Activated T-cell treated with anti-CD3 and anti-CD28 coated beads for 48 hours (primary cell): ENCODE results near the gene TBX2.
"Not testable (repeated sequence)": the region's sequence is repeated elsewhere in the genome, so short reads cannot be mapped to it uniquely, and the experiment has no call there.

Experiments
- DNase-seq: peaks from one replicate; pipeline ENCODE4 v3.0.0-alpha.2; 2020; ENCODE audit warnings: low read depth

The TBX2 gene

DNA sequence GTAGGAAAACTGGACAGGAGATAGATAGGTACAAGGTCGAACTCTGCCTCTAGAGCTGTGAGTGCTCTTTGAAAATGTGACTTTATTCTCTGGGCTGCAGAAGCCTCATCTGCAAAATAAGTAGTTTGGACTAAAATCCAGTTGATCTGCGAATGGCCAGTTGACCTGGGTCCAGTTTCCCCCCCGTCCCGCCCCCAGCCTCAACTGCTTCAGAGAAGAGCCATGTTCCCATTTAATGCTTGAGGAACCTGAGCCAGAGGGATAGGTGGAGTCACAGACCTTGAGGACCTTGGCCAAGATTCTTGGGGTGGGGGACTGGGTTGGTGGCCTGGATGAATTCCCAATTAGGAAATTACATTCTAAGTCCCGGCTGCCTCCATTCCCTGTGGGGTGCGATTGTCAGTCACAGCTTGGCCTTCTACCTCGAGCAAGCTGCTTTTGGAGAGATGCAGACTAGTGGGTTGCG lies 14.1 kb downstream of the TBX2 start:
- DNase-seq, result no peak

DNA sequence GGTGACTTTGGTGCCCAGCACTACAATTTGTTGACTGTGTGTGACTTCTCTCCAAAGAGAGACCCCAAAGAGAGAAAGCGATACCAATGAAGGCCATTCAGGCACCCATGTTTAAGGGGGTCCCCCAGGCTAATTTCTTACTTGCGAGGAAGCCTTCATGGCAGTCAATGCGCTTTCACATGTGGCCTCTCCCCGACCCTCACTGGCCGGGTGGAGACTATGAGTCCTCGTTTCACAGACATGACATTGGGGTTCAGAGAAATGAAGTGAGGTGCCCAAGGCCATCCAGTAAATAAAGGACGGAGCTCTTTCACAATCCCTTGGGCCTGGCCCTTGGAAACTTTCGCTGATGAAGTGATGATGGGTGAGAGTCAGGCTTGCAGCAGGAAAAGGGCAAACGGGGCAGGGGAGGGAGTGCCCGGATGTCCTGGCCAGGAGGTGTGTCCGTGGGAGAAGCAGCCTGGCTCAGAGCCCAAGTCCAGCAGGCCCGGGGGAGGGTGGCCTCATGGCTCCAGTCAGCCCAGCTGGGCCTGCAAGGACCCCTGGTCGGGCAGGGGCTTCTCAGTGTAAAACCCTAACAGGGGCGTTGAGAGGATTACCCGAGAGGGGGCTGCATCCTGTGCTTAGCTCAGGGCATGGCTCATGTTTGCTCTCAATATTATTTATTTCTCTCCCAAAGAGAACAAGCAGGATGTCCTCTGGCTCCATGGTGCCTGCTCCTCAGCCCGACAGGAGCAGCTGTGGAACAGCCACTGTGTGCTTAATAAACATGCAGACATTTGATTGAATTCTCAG lies 14.7 kb downstream of the TBX2 start:
- DNase-seq, result no peak

DNA sequence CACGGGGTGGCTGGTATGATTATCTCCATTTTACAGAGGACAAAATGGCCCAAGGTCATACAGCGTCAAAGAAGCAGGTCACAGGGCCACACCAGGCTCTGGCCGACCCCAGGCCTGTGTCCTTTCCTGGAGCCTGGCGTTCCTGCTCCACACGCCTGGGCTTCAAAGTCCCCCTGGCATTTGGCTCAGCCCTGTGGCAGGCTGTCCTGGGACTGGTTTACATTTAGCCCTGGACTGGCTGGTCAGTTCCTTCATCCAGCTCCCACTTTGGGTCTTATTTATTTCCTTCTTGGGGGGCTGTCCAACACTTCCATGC lies 15.3 kb downstream of the TBX2 start:
- no peak for DNase-seq

DNA sequence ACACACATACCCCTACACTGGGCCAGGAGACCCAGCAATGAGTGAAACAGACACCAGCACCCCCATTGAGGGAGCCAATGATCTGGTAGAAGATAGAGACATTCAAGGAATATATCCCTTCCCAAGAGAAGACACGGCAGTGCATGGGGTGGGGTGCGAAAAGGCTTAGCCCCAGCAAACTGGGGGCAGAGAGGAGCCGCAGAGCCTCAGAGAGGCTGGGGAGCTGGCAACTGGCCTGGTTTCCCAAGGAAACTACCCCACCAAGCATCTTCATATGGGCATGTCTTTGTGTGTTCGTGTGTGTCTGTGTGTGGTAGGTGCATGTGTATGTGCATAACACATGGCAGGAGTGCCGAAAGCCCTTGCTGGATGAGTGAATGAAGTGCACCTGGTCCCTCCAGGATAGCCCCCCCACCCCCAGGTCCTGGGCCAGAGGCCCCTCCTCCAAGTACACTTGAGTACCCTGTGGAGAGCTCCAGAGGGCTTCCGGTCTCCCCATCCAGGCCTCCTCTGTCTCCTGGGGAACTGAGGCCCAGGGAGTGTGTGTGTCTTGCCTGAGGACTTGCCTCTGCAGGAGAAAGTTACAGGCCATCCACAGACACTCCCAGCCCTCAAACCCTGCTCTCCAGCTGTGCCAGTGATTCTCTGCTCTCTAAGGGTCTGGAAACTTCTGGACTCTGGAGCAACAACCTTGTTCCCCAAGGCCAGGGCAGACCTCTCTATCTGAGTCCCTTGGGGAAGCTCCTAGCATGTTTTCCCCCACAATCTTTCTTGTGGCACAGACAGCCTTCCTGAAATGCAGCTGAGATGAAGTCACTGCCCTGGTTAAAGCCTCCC lies 15.9 kb downstream of the TBX2 start:
- DNase-seq, result no peak

DNA sequence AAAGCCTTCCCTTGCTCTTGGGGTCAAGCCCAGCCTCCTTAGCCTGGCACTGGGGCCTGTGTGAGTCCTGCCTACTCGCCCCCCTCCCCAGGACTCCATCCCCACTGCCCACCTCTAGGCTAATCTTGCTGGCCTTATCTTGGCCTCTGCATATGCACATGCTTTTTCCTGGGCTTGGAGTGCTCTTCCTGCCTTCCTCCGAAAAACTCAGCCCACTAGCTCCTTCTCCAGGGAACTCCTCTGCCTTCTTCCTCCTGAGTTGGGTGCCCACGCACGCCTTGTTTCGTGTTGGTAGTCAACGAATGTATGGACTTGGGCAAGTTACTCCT lies 16.5 kb downstream of the TBX2 start:
- DNase-seq, result no peak

DNA sequence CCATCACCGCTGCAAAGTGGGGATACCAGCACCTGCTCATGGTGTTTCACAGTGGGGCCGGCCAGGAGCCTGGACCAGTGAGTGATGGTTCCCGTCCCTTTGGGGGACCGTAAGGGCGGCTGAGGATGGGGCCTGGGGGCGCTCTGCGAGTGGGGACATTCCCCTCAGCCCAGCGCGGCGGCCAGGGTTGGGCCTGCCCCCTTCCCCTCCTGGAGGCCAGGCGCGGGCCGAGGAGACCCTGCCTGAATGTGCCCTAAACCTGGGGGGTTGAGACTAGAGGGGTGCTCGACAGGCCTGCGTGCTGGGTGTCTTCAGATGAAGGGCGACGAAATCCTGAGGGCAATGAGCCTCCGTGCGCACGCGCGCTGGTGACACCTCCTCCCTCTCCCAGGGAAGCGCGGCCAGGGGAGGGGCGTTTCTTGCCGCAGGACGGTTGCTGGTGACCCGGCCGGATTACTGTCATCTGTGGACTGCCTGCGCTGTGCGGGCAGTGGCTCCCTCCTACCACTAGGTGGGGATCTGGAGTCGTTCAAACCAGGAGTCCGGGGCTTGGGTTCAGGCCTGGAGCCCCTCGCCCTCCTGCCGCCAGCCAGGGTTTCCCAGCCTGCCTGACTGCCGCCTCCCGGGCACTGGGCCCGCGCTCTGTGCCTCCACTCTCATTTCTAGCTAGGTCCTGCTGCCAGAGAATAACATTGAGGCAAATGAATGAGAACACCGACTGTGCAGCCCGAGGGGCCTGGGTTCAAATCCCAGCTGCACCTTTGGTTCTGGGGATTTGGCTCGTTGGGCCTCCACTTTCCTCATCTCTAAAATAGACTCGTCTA lies 17.1 kb downstream of the TBX2 start:
- peak; percentile 59 for DNase-seq

DNA sequence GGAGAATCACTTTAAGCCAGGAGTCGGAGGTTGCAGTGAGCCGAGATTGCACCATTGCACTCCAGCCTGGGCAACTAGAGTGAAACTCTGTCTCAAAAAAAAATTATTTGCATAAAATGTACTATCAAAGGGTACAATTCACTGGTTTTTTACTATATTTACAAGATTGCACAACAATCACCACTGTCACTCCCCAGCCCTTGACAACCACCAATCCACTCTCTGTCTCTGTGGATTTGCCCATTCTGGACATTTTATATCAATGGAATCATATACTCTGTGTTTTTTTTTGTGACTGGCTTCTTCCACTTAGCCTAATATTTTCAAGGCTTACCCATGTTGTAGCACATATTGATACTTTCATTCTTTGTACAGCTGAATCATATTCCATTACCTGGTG lies 18.8 kb downstream of the TBX2 start:
- DNase-seq, result no peak

DNA sequence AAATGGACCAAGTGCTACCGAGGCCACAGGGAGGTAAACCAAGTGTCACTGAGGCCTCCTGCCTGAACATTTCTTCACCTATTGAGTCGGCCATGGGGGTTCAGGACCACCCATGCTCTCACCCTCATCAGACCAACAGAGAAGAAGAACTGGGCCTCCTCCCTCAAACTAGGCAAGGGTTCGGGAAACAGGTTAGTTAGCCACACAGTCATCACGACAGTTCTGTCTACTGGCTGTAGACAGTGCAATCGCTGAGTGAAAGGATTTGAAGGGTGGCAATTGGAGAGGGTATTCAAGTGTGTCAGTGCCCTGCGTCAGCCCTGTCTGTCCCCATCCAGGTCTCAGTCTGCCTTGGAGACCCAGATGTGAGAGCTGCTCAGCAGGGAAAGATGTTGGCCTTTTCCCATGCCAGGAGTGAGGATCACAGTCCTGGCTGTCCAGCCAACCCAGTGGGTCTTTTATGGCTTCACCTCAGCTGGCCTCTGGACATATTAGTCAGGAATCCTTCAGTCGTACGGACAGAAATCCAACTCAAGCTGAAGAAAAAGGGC lies 19.9 kb downstream of the TBX2 start:
- no peak for DNase-seq

DNA sequence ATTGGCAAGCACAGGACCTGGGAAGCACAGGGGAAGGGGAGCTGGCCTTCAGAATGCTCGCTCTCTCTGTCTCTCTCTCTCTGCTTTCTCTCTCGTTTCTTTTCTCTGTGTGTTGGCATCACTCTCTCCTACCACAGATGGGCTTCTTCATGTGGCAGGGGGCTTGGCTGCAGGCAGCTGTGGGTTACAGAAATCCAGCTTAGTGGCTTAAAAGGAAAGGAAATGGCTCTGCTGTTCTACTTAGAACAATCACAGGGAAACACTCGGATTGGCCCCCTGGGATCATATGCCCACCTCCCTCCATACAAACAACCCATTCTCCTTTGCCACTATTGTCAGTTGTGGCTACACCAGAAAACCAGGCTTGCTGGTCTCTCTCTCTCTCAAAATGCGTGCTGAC lies 20.4 kb downstream of the TBX2 start:
- no peak for DNase-seq

DNA sequence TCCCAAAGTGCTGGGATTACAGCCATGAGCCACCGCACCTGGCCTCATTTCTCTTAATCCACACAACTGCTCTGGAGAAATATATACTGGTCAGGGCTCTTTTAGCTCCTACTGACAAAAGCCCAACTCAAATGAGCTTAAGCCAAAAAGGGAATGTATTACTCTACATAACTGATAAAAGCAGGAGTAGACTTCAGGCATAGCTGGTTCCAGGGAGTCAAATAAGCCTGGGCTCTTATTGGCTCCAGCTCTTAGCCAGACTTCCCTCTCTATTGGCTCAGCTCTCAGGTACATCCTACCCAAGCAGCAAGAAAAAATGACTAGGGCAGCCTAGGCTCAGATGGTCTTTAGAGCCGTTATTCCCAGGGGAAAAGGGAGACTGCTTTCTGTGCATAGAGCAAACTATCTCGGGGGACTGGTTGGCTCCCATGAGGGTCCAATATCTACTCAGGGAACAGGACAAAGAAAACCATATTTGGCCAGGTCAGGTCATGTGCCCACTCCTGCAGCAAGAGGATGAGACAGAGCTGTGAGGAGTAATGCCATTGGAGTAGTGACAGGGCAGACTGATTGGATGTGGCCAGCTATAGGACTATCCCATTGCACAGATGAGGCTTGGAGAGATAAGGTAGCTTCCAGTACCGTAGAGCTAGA lies 21.2 kb downstream of the TBX2 start:
- no peak for DNase-seq

DNA sequence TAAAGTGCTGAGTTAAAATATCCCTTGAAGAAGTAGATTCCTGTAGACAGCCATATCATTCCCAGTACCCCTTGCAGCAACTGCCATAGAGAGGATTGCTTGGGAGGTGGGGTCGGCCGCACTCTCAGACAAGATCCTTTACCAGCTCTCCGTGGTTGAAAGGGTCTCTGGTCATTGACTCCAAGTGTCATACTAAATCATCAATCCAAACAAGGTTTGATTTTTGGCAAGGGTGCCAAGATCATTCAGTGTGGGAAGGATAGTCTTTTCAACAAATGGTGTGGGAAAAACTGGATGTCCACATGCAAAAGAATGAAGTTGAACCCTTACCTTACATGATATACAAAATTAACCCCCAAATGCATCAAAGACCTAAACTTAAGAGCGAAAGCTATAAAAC lies 21.8 kb downstream of the TBX2 start:
- DNase-seq, result no peak

DNA sequence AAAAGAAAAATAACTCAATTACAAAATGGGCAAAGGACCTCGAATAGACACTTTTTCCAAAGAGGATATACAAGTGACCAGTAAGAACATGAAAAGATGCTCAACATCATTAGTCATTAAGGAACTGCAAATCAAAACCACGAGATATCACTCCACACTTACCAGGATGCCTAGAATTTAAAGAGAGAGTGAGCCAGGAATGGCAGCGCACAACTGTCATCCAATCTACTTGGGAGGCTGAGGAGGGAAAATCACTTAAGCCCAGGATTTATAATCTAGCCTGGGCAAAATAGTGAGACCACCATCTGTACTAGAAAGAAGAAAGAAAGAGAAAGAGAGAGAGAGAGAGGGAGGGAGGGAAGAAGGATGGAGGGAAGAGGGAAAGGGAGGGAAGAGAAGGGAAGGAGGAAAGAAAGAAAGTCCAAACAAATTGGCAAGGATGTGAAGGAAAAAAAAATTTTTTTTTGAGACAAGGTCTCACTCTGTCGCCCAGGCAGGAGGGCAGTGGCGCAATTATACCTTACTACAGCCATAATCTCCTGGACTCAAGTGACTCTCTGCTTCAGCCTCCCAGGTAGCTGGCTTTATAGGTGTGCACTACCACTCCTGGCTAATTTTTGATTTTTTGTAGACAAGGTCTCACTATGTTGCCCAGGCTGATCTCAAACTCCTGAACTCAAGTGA lies 22.6 kb downstream of the TBX2 start:
- no peak for DNase-seq

DNA sequence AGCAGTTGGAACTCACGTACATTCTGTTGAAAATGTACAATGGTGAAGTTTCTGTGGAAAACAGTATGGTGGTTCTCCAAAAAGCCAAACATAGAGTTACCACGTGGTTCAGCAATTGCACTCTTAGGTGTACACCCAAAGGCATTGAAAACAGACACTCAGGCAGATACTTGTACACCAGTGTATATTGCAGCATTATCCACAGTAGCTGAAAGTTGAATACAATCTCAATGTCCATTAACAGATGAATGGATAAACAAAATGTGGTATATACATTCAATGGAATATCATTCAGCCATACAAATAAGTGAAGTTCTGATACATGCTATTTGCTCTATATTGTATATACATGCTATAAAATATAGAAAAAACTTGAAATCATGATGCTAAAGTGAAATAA lies 23.2 kb downstream of the TBX2 start:
- no peak for DNase-seq

DNA sequence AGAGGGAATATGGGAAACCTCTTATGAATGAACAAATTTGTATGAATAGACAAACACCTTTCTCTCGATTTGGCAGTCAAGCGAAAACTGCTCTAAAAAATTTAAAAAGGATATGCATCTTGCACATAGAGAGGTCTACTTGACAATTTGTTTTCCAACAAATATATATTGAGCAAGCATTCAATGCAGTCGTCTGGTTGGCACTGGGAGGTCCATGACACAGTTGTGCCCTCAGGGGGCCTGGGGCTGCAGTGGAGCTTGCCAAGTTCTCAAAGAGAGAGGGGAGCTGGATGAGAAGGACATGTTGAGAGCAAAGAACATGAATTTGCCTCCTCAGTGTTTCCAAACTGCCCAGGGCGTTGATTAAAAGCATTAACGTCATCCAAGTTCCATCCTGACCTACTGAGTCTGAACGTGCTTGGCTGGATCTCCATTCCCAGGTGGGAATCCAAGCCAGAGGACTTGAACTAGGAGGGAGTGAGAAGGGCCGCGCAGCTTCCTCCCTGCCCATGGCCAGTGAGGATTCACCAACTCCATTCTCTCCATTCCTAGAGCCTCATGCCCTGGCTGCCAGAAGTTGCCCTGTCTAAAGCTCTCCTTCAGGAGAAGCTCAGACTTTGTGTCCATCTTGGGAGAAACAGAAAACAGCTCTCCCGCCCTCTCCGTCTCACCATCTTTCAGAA lies 24.5 kb downstream of the TBX2 start:
- DNase-seq, result no peak

DNA sequence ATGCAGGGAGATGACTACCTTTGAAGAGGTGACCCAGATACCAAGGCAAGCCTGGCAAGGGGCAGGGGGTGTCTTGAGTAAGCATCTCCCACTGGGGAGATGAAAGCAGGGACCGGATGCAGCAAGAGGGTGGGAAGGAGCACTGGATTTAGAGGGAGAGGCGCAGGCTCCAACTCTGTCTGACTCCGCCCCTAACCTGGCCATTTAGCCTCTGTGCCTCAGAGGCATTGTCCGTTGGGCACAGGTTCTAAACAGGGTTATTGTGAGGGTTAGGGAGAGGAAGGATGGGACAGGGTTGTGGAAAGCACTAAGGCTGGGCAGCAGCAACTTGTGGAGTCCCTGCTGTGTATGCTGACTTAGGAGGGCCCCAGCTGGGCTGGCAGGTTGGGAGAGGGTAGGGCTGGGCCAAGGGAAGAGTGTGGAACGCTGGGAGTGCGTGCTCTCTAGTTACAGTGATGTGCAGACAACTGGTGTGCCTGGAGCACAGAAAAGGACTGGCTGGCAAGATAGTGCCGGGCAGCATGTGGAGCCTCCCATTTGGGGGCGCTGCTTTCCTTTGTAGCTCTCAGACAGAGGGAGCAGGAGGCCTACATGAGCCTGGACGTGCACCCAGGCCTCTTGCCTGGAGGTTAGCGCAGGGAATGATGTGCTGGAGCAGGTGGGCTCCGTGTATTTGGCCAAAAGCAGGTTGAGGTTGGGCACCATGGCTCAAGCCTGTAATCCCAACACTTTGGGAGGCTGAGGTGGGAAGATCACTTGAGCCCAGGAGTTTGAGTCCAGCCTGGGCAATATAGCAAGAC lies 26.2 kb downstream of the TBX2 start:
- DNase-seq, result no peak

DNA sequence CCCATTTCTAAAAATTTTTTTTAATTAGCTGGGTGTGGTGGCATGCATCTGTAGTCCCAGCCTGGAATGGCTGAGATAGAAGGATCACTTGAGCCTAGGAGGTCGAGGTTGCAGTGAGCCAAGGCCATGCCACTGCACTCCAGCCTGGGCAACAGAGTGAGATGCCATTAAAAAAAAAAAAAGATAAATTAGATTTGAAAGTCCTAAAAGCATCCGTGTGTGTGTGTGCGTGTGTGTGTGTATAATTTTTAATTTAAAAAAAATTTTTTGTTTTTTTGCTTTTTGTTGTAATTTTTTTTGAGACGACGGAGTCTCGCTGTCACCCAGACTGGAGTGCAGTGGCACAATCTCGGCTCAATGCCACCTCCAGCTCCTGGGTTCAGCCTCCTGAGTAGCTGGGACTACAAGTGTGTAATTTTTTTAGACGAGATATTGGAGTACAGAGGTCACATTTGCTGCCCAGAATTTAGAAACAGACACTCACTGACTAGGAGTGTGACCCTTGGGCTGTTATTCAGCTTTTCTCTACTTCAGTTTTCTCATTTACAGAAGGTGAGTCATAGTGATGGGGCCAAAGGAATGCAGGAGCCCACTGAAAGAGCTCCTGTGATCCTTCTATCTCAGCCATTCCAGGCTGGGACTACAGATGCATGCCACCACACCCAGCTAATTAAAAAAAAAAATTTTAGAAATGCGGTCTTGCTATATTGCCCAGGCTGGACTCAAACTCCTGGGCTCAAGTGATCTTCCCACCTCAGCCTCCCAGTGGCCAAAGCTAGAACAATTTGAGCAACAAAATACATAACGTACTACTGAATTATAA lies 27.1 kb downstream of the TBX2 start:
- DNase-seq, result no peak

DNA sequence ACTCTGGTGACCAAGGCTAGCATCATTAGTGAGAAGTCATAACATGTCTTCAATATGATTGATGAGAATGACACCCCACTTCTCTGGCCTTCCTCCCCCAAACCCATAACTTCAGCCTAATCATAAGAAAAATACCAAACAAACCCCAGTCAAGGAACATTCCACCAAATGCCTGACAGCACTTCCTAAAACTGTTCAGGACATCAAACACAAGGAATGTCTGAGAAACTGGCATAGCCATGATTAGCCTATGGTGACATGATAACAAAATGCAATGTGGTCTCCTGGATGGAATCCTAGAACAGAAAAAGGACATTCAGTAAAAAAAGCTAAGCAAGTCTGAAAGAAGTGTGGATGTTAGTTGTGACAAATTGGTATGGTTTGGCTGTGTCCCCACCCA lies 27.9 kb downstream of the TBX2 start:
- DNase-seq, result no peak

DNA sequence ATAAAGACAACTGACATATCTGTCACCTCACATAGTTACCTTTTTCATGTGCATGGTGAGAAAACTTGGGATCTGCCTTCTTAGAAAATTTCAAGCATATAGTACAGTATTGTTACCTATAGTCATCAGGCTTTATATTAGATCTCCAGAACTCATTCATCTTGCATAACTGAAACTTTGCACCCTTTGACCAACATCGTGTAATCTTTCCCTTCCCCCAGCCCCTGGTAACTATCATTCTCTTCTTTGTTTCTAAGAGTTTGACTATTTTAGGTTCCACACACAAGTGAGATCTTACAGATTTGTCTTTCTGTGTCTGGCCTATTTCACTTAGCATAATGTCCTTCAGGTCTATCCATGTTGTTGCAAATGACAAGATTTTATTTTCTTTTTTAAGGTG lies 29.6 kb downstream of the TBX2 start:
- DNase-seq, result no peak

DNA sequence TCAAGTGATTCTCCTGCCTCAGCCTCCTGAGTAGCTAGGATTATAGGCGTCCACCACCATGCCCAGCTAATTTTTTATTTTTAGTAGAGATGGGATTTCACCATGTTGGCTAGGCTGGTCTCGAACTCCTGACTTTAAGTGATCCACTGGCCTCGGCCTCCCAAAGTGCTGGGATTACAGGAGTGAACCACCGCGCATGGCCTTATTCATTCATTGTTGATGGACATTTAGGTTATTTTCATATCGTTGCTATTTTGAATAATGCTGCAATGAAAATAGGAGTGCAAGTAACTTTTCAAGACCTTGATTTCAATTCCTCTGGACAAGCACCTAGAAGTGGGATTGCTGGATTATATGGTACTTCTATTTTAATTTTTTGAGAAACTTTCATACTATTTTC lies 30.2 kb downstream of the TBX2 start:
- not testable (repeated sequence) for DNase-seq
